Spleen (tissue), 11 donors: Measurements from ENCODE around the gene NAE1. TPM values are rescaled to one million over a fixed set of nuclear protein-coding genes. Genes with fewer than 3 reads are reported as not detected.

Source experiments
- DNase-seq: peaks from one replicate; pipeline ENCODE4 v3.0.0-alpha.2; 2020
- H3K27ac ChIP-seq, 8 donors: fragments of 200-600 bp; sonication (generic) in 7 of 8; 1 replicate in 4 of 8; 2 replicates in 4 of 8; pipeline versions ENCODE4 v1.5.0 to v1.8.0; 2016 to 2021; ENCODE audit warnings: inconsistent platforms in 4 of 8, mild to moderate bottlenecking in 4 of 8, moderate library complexity in 1 of 8
- H3K27me3 ChIP-seq, 7 donors: fragments of 200-600 bp; sonication (generic) in 6 of 7; replicated peaks in 1 of 7; 1 replicate in 4 of 7; 2 replicates in 3 of 7; pipeline versions ENCODE4 v1.5.0 to v1.8.0; 2016 to 2021; ENCODE audit warnings: inconsistent platforms in 3 of 7, mild to moderate bottlenecking in 1 of 7
- H3K36me3 ChIP-seq, 6 donors: fragments of 200-600 bp; sonication (generic) in 5 of 6; 1 replicate in 4 of 6; 2 replicates in 2 of 6; pipeline versions ENCODE4 v1.5.0 to v1.8.0; 2016 to 2021; ENCODE audit warnings: inconsistent platforms in 2 of 6
- H3K4me1 ChIP-seq, 6 donors: fragments of 200-600 bp; sonication (generic) in 5 of 6; 1 replicate in 3 of 6; 2 replicates in 3 of 6; pipeline versions ENCODE4 v1.5.0 to v1.8.0; 2016 to 2021; ENCODE audit warnings: inconsistent platforms in 3 of 6
- H3K4me3 ChIP-seq, 8 donors: fragments of 200-600 bp; sonication (generic) in 7 of 8; 1 replicate in 4 of 8; 2 replicates in 4 of 8; pipeline versions ENCODE4 v1.5.0 to v1.8.0; 2016 to 2021; ENCODE audit warnings: inconsistent platforms in 4 of 8, mild to moderate bottlenecking in 4 of 8, moderate library complexity in 2 of 8
- H3K9me3 ChIP-seq, 8 donors: fragments of 200-600 bp; sonication (generic) in 7 of 8; 1 replicate in 4 of 8; 2 replicates in 4 of 8; pipeline versions ENCODE4 v1.5.0 to v1.8.0; 2016 to 2021; ENCODE audit warnings: inconsistent platforms in 4 of 8
- POLR2A ChIP-seq, 3 donors: fragments of 450-650 bp; IDR thresholded peaks; one replicate each; pipeline ENCODE4 v1.5.1; 2017; ENCODE audit warnings: antibody characterized with exemption in 3 of 3, mild to moderate bottlenecking in 1 of 3
- POLR2AphosphoS5 ChIP-seq, 3 donors: sonication (generic); formaldehyde crosslinking; IDR thresholded peaks; one replicate each; pipeline ENCODE4 v1.5.1; 2017; ENCODE audit warnings: antibody characterized with exemption in 3 of 3
- WGBS, 5 donors: extraction: QIAGEN DNeasy Blood & Tissue Kit in 3 of 5; methylation state at CpG; one replicate each; pipeline versions ENCODE4 v1.1.5 to v1.1.7; 2013 to 2018; 5-methylcytosine and 5-hydroxymethylcytosine counted together
- intact Hi-C: fragments of 100-400 bp; cut with DNase I; formaldehyde crosslinking; loops from one replicate; pipeline ENCODE4 v1.15.0; 2023; ENCODE audit warnings: low total_unique reads
- polyA plus RNA-seq, 3 donors: library from polyadenylated mRNA; stranded (reverse); fragments of 200-250 nt; gene quantifications; one replicate each; pipeline ENCODE4 v1.2.1, GENCODE V29; 2013
- total RNA-seq, 7 donors: library from RNA; depleted of rRNA in 3 of 7; stranded (reverse); fragments of >200 nt in 3 of 7; fragmentation: NEBNext Ultra II Directional in 4 of 7; extraction: Animal tissue kit (Norgen Biotek cat#: 25700) in 4 of 7; gene quantifications; one replicate each; pipeline versions ENCODE4 v1.1.0 to v1.2.1, GENCODE V29; 2016 to 2021
- TF ChIP-seq, protein P1 (sequence below), 11 experiments: fragments of 200-600 bp in 7 of 11; fragments of 450-650 bp in 4 of 11; sonication (generic) in 4 of 11; IDR thresholded peaks in 8 of 11; conservative IDR thresholded peaks in 3 of 11; 1 replicate in 7 of 11; 2 replicates in 4 of 11; pipeline versions ENCODE4 v1.4.0 to v1.8.0; 2016 to 2021; ENCODE audit warnings: antibody characterized with exemption in 11 of 11, inconsistent platforms in 4 of 11, mild to moderate bottlenecking in 1 of 11
- donor health status: healthy with polysubstance abuse.
- donor health status: DM: no; HTN: no; CAD: no; lungs with moderate emphysema.
- donor health status: DM: no; HTN: no; CAD: no.
- donor health status: Bipolar disorder and iron deficiency.
- donor health status: healthy.
- donor health status: DM: no; HTN: no; CAD: no.
- donor health status: DM: yes; HTN: yes; CAD: no.

Gene NAE1
- total and polyA plus RNA-seq, 10 donors: 29.7 to 51.4 (median 38.8) TPM

GRCh38 chr16:66853261-66854139 is 22.7 kb upstream of the NAE1 start:
- Histone ChIP-seq H3K36me3 (no peaks in the 10 kb centered on the region), H3K4me1 (no peaks in the 10 kb centered on the region), H3K27me3 (peaks cover 0 to 4% (median 0%) of the 10 kb centered on the region in 7 donors), H3K4me3 (no peak overlapping the region), H3K9me3 (no peaks in the 10 kb centered on the region), H3K27ac (no peak overlapping the region)
- peak; percentile 47 for DNase-seq
- TF ChIP-seq POLR2A (IDR thresholded peaks at IDR 0.05): no peak
- intact Hi-C loops: no loop called here
- WGBS, 5 donors: 43 to 66% (median 55%) methylated on average over 8 to 15 of the region's 15 CpGs

DNA sequence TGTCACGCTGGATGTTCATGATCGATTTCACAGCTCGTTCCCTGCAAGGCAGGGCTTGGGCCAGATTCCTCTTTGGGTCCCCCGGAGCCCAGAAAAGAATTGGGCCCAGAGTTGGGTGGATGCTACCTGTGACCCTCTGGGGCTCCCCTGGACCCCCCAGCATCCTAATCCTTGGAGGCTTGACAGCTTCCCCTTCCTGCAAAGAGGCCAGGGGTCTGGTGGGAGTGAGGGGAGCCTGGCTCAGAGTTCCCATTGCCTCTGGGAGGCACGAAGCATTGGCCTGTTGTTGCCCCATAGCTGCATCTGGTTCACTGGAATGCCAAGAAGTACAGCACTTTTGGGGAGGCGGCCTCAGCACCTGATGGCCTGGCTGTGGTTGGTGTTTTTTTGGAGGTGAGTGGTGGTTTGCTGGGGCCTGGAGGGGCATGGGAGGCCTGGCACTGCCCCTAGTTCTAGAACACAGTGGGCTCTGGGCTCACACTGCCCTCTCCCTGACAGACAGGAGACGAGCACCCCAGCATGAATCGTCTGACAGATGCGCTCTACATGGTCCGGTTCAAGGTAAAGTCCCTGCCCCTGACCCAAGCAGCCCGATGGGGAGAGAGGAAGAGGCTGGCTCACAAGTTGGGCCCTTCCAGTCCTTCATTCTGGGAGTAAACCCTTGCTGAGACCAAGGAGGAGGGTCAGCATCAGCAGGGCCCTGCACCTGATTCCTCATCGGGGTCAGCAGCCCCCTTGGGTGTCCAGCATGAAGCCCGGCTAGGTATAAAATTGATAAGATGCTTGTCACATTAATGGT is 20.6 kb upstream of the NAE1 start:
- WGBS, 5 donors: 84 to 93% (median 87%) methylated on average over 9 to 13 of the region's 13 CpGs
- intact Hi-C loops: no loop called here
- peak; percentile 52 for DNase-seq
- no peaks in the 10 kb centered on the region for H3K4me1 ChIP-seq
- no peaks in the 10 kb centered on the region for H3K9me3 ChIP-seq
- peaks cover 0 to 21% (median 0%) of the 10 kb centered on the region in 7 donors for H3K27me3 ChIP-seq
- no peak overlapping the region for H3K4me3 ChIP-seq
- no peaks in the 10 kb centered on the region for H3K36me3 ChIP-seq
- TF ChIP-seq POLR2A (IDR thresholded peaks at IDR 0.05): no peak
- TF ChIP-seq POLR2AphosphoS5 (IDR thresholded peaks at IDR 0.05): no peak
- TF ChIP-seq, protein P1, sequence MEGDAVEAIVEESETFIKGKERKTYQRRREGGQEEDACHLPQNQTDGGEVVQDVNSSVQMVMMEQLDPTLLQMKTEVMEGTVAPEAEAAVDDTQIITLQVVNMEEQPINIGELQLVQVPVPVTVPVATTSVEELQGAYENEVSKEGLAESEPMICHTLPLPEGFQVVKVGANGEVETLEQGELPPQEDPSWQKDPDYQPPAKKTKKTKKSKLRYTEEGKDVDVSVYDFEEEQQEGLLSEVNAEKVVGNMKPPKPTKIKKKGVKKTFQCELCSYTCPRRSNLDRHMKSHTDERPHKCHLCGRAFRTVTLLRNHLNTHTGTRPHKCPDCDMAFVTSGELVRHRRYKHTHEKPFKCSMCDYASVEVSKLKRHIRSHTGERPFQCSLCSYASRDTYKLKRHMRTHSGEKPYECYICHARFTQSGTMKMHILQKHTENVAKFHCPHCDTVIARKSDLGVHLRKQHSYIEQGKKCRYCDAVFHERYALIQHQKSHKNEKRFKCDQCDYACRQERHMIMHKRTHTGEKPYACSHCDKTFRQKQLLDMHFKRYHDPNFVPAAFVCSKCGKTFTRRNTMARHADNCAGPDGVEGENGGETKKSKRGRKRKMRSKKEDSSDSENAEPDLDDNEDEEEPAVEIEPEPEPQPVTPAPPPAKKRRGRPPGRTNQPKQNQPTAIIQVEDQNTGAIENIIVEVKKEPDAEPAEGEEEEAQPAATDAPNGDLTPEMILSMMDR (IDR thresholded peaks at IDR 0.05 in 8 of 11, conservative IDR thresholded peaks at IDR 0.05 in 3 of 11): no peak
- no peak overlapping the region for H3K27ac ChIP-seq

- DNase-seq: peak; percentile 59
- 77 to 85% (median 79%) methylated on average over 12 to 14 of the region's 14 CpGs for WGBS, 5 donors
- H3K4me1 ChIP-seq: peaks cover 0 to under 1% (median 0%) of the 10 kb centered on the region in 6 donors
- H3K4me3 ChIP-seq: no peak overlapping the region
- H3K36me3 ChIP-seq: no peaks in the 10 kb centered on the region
- peaks cover under 1 to 32% (median 9%) of the 10 kb centered on the region in 7 donors for H3K27me3 ChIP-seq
- intact Hi-C loops: no loop called here
- no peak overlapping the region for H3K27ac ChIP-seq
- no peak for TF ChIP-seq POLR2A (IDR thresholded peaks at IDR 0.05)
- no peaks in the 10 kb centered on the region for H3K9me3 ChIP-seq
These were observed 19.5 kb upstream of the NAE1 start for GRCh38 chr16:66850115-66850815.

- TF ChIP-seq, protein P1 (IDR thresholded peaks at IDR 0.05 in 8 of 11, conservative IDR thresholded peaks at IDR 0.05 in 3 of 11): no peak
- TF ChIP-seq POLR2A (IDR thresholded peaks at IDR 0.05) (no peak), POLR2AphosphoS5 (IDR thresholded peaks at IDR 0.05) (no peak)
- Histone ChIP-seq H3K9me3 (no peaks in the 10 kb centered on the region), H3K27me3 (peaks cover 8 to 39% (median 16%) of the 10 kb centered on the region in 7 donors), H3K27ac (no peak overlapping the region), H3K36me3 (no peaks in the 10 kb centered on the region), H3K4me1 (peaks cover 4 to 8% (median 6%) of the 10 kb centered on the region in 6 donors), H3K4me3 (no peak overlapping the region)
- 85 to 90% (median 87%) methylated on average over 1 to 4 of the region's 4 CpGs for WGBS, 5 donors
- intact Hi-C loops: no loop called here
- DNase-seq: no peak
These were observed 18.8 kb upstream of the NAE1 start for GRCh38 chr16:66849549-66849948.
